Duodenal mucosa (tissue), 2 donors: Measurements from ENCODE around the gene PDLIM1.
A peak's percentile ranks its signal among the peaks of the same experiment; 100 is the strongest.

Source experiments
- H3K27ac ChIP-seq: one replicate; pipeline ENCODE4 v1.7.0; 2013; ENCODE audit warnings: low read depth, low read length
- H3K27me3 ChIP-seq, 2 donors: one replicate each; pipeline ENCODE4 v1.7.0; 2013; ENCODE audit warnings: low read length in 2 of 2, control low read depth in 1 of 2; ENCODE audit not compliant: insufficient read depth in 2 of 2, control insufficient read depth in 1 of 2
- H3K36me3 ChIP-seq, 2 donors: one replicate each; pipeline ENCODE4 v1.7.0; 2013; ENCODE audit warnings: low read length in 2 of 2, control low read depth in 1 of 2; ENCODE audit not compliant: insufficient read depth in 2 of 2, control insufficient read depth in 1 of 2
- H3K4me1 ChIP-seq, 2 donors: one replicate each; pipeline ENCODE4 v1.7.0; 2013; ENCODE audit warnings: low read length in 2 of 2, control low read depth in 1 of 2; ENCODE audit not compliant: insufficient read depth in 2 of 2, control insufficient read depth in 1 of 2
- H3K4me3 ChIP-seq, 2 donors: one replicate each; pipeline ENCODE4 v1.7.0; 2013; ENCODE audit warnings: low read length in 2 of 2, low read depth in 1 of 2
- H3K9ac ChIP-seq, 2 donors: one replicate each; pipeline ENCODE4 v1.7.0; 2013; ENCODE audit warnings: low read length in 2 of 2, low read depth in 1 of 2
- H3K9me3 ChIP-seq, 2 donors: one replicate each; pipeline ENCODE4 v1.7.0; 2013; ENCODE audit warnings: low read length in 2 of 2, control low read depth in 1 of 2; ENCODE audit not compliant: control insufficient read depth in 1 of 2

PDLIM1 gene

DNA sequence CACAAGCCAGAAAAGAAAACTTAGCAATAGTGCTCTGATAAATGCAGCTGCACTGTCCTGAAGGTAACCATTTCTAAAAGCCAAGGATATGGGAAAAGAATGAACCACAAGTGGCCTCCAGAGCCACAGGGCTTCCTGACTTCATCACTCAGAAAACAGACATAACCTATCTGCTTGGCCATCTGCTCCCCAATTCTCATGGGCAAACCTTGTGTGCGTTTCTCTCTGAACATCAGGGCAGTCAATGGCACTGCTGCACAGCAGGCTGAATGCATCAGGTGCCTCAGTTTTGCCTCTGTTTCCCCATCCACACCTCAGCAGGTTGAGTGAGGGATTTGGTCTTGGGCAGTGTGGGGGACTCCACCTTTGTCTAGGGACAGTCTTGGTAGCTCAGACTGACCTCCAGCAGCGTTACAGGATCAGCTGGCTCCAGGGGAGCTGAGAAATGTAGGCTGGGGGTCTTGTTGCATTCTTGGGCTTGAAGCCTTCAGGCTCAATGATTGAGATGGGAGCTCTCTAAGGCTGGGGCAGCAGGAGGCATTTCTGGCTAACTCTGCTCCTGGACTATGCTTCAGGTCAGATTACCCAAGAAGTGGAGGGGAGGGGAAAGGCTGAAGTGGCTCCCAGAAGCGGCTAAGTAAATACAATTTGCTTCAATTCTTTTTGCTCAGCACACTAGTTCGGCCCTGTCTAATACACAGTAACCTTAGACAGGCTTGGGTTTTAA, 23.6 kb upstream of the PDLIM1 start:
- no peak overlapping the region for H3K9ac ChIP-seq
- H3K27ac ChIP-seq, result no peak overlapping the region
- H3K4me3 ChIP-seq, result no peak overlapping the region
- H3K27me3 ChIP-seq, result no peaks in the 10 kb centered on the region
- H3K4me1 ChIP-seq, result peaks cover 12 to 30% of the 10 kb centered on the region in 2 donors
- no peaks in the 10 kb centered on the region for H3K36me3 ChIP-seq
- no peaks in the 10 kb centered on the region for H3K9me3 ChIP-seq

DNA sequence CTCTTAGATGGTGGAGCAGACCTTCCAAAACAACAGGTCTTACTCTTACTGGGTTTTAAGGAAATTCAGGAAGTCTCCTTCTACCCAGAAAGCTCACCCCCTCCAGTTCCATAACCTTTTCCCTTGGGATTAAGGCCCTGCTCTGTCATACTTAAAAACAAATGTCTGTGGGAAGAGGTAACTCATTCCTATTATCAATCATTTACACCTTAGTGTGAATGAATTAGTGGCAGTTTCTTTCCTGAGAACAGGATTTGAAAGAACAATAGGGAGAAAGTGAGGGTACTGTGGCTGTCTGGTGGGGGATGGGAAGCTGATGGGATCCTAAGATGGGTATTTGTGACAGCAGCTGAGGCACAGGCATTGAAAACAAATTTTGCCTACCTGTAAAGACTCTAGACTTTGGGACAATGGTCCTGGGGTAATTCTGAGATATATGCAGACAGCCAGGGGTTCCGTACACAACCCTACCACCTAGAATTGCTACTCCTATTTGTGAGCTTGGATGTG, 22.2 kb upstream of the PDLIM1 start:
- Histone ChIP-seq H3K36me3 (no peaks in the 10 kb centered on the region), H3K27ac (no peak overlapping the region), H3K9ac (no peak overlapping the region), H3K27me3 (no peaks in the 10 kb centered on the region), H3K4me1 (peaks cover 17 to 42% of the 10 kb centered on the region in 2 donors), H3K4me3 (no peak overlapping the region), H3K9me3 (no peaks in the 10 kb centered on the region)

DNA sequence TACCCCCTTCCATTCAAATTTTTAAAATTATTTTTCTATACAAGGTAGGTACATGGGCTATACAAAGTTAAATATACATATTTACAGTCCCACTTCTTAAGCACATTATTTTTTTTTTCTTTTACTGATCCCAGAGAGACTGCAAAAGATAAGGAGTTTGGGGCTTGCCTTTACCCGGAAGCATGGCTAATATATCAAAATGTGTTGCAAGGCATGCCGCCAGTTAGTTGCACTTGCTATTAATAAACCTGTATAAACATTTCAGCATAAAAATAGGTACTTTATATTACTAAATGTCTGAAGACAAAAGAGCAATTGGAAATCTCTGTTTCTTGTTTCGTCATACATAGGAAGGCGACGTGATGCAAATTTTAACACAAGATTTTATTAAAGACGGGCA, 21.5 kb upstream of the PDLIM1 start:
- Histone ChIP-seq H3K4me1 (peaks cover 17 to 46% of the 10 kb centered on the region in 2 donors), H3K9ac (no peak overlapping the region), H3K36me3 (no peaks in the 10 kb centered on the region), H3K9me3 (no peaks in the 10 kb centered on the region), H3K27ac (no peak overlapping the region), H3K27me3 (no peaks in the 10 kb centered on the region), H3K4me3 (no peak overlapping the region)

DNA sequence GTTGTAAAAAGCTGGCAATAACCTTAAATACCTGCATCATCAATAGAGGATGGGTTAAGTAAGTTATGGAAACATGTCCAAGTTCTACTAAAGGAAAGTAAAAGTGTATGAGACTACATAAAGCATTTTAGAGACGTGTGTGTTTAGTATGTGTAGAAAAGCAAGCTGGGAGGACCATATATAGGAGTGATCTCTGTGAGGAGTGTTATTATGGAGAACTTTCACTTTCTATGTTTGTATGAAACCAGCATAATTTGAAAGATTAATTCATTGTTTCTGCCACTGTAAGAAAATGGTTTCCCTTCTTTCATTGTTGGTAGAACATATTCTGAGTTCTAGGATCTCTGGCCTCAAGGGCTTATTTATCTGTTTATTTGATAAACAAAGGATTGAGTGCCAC, 19.2 kb upstream of the PDLIM1 start:
- H3K4me1 ChIP-seq, result peaks cover 19 to 52% of the 10 kb centered on the region in 2 donors
- H3K4me3 ChIP-seq, result no peak overlapping the region
- H3K27ac ChIP-seq, result no peak overlapping the region
- H3K9me3 ChIP-seq, result no peaks in the 10 kb centered on the region
- H3K36me3 ChIP-seq, result no peaks in the 10 kb centered on the region
- H3K27me3 ChIP-seq, result no peaks in the 10 kb centered on the region
- no peak overlapping the region for H3K9ac ChIP-seq

DNA sequence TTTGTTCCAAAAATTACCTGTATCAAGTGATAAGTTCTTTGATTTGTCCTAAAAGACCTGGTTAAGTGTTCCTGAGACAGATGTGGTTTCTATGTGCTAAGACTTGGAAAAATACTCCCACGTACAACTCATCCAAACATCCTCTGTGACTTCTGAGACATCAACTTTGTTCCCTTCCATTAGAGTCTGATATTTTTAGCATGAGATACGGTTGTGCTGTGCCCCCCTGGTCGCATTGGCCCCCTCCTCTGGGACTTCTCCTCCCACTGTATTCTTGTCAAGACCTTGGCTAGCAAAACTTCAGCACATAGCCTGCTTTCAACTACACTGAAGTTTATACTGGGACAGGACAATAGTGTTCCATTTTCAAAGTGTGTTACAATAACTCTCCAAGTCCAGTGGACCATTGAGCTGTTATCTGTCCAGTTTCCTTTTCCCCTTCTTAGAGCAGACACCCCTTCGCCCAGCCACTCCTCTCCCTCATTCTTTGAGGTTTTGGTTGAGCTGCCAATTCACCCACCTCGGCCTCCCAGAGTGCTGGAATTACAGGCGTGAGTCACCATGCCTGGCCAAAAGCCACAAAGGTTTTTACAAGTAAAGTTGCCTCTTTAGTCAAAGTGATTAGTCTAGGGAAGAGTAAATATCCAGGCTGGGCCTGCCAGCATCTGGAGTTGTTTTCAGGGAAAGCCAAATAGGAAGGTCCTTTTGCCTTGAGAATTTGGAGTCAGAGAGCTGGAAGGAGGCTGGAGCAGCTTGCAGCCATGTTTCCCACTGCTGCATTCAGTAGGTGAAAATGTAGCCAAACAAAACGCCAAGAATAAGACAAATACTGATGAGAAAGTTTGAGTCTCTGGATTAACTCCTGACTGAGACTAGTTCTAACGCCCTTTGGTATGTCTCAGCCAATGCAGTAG, 17.8 kb upstream of the PDLIM1 start:
- no peaks in the 10 kb centered on the region for H3K36me3 ChIP-seq
- no peak overlapping the region for H3K4me3 ChIP-seq
- H3K27me3 ChIP-seq, result no peaks in the 10 kb centered on the region
- H3K27ac ChIP-seq, result peak overlapping the region; percentile 23
- H3K9me3 ChIP-seq, result no peaks in the 10 kb centered on the region
- H3K9ac ChIP-seq, result no peak overlapping the region
- peaks cover 25 to 61% of the 10 kb centered on the region in 2 donors for H3K4me1 ChIP-seq

DNA sequence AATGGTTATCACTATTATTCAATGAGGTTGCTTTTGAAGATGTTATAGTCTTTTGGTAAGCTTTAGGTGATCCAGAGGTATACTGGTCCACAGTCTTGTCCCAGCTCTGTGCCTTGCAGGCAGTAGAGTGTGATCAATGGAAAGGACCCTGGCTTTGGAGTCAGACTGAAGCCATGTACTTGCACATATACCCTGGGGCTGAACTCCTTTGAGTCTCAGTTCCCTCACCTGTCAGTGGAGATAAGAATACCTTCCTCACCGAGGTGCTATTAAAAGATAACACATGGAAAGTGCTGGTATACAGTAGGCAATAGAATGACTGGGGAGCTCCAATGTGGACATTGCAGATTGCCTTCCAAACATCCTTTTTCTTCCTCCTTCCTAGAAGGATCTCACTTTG, 16.0 kb upstream of the PDLIM1 start:
- Histone ChIP-seq H3K36me3 (no peaks in the 10 kb centered on the region), H3K4me1 (peaks cover 18 to 47% of the 10 kb centered on the region in 2 donors), H3K27ac (no peak overlapping the region), H3K4me3 (no peak overlapping the region), H3K27me3 (no peaks in the 10 kb centered on the region), H3K9me3 (no peaks in the 10 kb centered on the region), H3K9ac (no peak overlapping the region)

DNA sequence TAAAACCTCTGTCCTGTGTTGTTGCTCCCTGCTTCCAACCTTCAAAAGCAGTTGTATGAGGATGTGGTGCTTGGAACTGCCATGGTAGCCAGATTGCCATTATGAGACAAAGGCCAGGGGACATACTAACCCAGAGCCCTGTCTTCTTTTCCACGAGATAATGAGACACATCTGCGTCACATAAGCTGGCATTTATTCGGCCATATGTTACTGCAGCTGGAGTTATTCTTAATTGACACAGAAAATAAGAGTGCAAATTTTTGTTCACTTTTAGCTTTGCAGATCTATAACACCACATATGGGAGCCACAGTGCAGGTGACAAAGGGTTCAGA, 15.5 kb upstream of the PDLIM1 start:
- Histone ChIP-seq H3K36me3 (no peaks in the 10 kb centered on the region), H3K4me1 (peaks cover 18 to 47% of the 10 kb centered on the region in 2 donors), H3K27me3 (no peaks in the 10 kb centered on the region), H3K9me3 (no peaks in the 10 kb centered on the region), H3K9ac (no peak overlapping the region), H3K27ac (no peak overlapping the region), H3K4me3 (no peak overlapping the region)

DNA sequence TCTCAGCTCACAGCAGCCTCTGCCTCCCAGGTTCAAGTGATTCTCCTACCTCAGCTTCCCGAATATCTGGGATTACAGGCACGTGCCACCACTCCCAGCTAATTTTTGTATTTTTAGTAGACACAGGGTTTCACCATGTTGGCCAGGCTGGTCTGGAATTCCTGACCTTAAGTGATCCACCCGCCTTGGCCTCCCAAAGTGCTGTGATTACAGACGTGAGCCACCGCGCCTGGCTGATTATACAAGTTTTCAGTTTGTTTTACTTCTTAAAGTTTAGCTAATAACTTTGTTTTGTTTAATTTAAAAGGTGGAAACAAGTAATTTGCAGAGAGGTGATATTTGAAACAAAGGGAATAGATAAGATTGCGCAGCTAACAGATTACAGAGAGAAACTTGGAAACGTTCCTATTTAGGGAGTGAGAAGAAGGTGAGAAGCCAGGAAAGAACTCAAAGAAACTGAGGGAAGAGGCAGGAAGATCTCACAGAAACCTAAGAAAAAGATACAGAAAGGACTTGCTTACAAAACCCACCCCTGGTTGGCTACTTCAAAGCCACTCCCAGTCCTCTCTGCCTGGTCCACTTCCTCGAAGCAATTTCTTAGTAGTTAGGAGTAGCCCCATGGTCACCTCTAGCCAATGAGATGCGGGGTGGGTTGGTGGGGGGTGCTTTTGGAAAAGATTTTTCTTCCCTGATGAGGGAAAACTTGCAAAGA, 15.0 kb upstream of the PDLIM1 start:
- no peak overlapping the region for H3K27ac ChIP-seq
- no peak overlapping the region for H3K9ac ChIP-seq
- no peaks in the 10 kb centered on the region for H3K36me3 ChIP-seq
- H3K4me3 ChIP-seq, result no peak overlapping the region
- H3K27me3 ChIP-seq, result no peaks in the 10 kb centered on the region
- H3K4me1 ChIP-seq, result peaks cover 18 to 45% of the 10 kb centered on the region in 2 donors
- H3K9me3 ChIP-seq, result no peaks in the 10 kb centered on the region

DNA sequence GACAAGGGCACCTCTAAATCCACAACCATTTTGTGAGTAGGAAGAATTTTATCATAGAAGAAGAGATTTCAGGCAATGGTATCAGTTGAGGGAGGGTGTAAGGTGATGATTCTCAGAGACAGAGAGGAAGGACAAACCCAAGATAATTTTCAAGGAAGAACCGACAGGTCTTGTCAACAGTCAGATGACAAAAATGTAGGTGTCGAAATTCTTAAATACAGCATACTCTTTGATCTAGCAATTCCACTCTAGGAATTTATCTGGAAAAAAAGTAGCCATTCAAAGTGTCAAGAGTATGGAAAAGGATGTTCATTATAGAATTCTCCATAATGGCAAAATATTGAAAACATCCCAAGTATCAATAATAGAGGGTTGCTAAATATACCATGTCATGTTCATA, 14.2 kb upstream of the PDLIM1 start:
- no peak overlapping the region for H3K27ac ChIP-seq
- peaks cover 12 to 37% of the 10 kb centered on the region in 2 donors for H3K4me1 ChIP-seq
- H3K9me3 ChIP-seq, result no peaks in the 10 kb centered on the region
- H3K36me3 ChIP-seq, result no peaks in the 10 kb centered on the region
- H3K4me3 ChIP-seq, result no peak overlapping the region
- H3K9ac ChIP-seq, result no peak overlapping the region
- no peaks in the 10 kb centered on the region for H3K27me3 ChIP-seq

DNA sequence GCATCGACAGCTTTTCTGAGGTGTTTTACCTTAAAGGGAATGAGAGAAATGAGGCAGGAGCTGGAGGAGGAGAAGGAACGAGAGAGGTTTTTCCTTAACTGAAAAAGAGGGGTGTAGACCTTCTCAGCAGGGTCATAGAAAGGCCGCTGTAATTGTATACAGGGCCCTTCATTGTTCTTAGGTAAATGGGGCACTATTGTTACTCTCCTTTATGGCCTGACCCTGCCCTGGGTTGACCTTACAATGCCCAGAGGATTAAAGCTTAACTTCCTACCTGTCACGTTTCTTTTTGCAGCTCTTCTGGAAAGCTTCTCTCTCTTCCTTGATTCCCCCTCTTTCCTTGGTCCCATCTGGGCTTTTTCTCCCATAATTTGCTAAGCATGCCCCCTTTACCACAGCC, 13.7 kb upstream of the PDLIM1 start:
- Histone ChIP-seq H3K9ac (no peak overlapping the region), H3K9me3 (no peaks in the 10 kb centered on the region), H3K36me3 (no peaks in the 10 kb centered on the region), H3K4me3 (no peak overlapping the region), H3K27me3 (no peaks in the 10 kb centered on the region), H3K4me1 (peaks cover 12 to 32% of the 10 kb centered on the region in 2 donors), H3K27ac (no peak overlapping the region)
